ENCODE results near the gene CALHM6.

Gene CALHM6

DNA sequence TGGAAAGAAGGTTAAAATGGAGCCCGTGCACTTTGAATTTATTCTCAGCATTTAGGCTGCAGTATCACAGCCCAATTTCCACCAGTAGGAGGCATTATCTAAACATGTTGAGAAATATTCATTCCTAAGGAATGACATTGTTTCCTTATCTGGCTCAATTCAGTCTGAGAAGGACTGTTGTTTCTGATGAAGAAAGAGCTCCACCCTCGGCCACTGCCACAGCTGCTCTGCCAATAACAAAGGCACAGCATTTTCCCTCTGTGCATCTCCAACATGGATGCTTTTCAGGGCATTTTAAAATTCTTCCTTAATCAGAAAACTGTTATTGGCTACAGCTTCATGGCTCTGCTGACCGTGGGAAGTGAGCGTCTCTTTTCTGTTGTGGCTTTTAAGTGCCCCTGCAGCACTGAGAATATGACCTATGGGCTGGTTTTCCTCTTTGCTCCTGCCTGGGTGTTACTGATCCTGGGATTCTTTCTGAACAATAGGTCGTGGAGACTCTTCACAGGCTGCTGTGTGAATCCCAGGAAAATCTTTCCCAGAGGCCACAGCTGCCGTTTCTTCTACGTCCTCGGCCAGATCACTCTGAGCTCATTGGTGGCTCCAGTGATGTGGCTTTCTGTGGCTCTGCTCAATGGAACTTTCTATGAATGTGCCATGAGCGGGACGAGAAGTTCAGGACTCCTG, 50.4 kb downstream of the CALHM6 start, which contains the start of gene CALHM5:
TSS of gene CALHM5 (plus strand) at position 216 of the 687 bp plus-strand sequence. CDS start at position 274, 58 bp downstream.
- Histone ChIP-seq H3K27me3 (no peaks in the 10 kb centered on the region), H3K4me1 (peaks cover 0 to 28% (median 6%) of the 10 kb centered on the region in 4 donors), H3K36me3 (peaks cover 6 to 9% (median 7%) of the 10 kb centered on the region in 3 donors), H3K9me3 (no peaks in the 10 kb centered on the region), H3K27ac (peak within 1 kb of the TSS; percentile 83 to 92), H3K4me3 (peak within 1 kb of the TSS; percentile 55 to 63)
- TF ChIP-seq, protein P1, sequence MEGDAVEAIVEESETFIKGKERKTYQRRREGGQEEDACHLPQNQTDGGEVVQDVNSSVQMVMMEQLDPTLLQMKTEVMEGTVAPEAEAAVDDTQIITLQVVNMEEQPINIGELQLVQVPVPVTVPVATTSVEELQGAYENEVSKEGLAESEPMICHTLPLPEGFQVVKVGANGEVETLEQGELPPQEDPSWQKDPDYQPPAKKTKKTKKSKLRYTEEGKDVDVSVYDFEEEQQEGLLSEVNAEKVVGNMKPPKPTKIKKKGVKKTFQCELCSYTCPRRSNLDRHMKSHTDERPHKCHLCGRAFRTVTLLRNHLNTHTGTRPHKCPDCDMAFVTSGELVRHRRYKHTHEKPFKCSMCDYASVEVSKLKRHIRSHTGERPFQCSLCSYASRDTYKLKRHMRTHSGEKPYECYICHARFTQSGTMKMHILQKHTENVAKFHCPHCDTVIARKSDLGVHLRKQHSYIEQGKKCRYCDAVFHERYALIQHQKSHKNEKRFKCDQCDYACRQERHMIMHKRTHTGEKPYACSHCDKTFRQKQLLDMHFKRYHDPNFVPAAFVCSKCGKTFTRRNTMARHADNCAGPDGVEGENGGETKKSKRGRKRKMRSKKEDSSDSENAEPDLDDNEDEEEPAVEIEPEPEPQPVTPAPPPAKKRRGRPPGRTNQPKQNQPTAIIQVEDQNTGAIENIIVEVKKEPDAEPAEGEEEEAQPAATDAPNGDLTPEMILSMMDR (IDR thresholded peaks at IDR 0.05): peak; percentile 72 to 79
- peak; percentile 55 to 74 for DNase-seq
- intact Hi-C loops (cut with DNase I; ENCODE audit: low total_unique reads): loop anchor here (10.0 kb wide), 1 partner anchor 137 kb away; the partner anchor contains the start of gene DSE

DNA sequence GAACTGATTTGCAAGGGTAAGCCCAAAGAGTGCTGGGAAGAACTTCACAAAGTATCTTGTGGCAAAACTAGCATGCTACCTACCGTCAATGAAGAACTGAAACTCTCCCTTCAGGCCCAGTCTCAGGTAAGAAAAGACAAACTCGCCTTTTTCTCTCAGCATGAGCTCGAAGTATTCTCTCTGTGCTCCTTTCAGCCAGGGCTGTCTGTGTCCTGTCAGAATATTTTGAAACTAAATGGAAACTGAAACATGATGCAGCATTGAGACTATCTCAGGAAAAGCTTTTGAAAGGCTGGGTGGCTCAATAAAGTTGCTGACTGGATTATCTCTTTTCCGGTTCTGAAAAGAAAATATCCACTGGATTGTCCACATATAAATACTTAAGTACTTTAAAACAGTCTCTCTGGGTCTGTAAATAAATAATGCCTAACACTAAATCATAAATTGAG, 51.0 kb downstream of the CALHM6 start:
- Histone ChIP-seq H3K9me3 (no peaks in the 10 kb centered on the region), H3K4me1 (peaks cover 0 to 28% (median 6%) of the 10 kb centered on the region in 4 donors), H3K27ac (peak overlapping the region; percentile 83 to 92), H3K27me3 (no peaks in the 10 kb centered on the region), H3K36me3 (peaks cover 7 to 15% (median 11%) of the 10 kb centered on the region in 3 donors), H3K4me3 (peak overlapping the region; percentile 55 to 63)
- TF ChIP-seq, protein P1 (IDR thresholded peaks at IDR 0.05): no peak
- intact Hi-C loops (cut with DNase I; ENCODE audit: low total_unique reads): loop anchor here (10.0 kb wide), 1 partner anchor 137 kb away; the partner anchor contains the start of gene DSE
- no peak for DNase-seq

DNA sequence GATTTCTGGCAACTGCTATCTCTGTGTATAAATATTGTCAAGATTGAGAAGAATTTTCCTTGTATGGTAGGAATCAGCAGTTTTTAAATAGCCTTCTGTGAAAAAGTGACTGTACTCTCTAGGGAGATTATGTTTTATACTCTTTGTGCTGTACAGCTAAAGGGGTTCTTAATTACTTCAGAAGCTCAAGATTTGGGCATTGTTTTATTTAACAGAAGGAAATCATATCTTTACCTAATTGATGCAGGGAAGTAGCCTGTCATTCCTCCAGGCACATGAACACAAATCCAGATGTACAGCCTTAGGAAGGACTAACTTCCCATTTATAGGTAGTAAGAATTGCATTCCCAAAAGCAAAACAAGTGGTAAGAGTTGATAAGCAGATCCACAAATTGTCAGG, 51.6 kb downstream of the CALHM6 start:
- H3K27ac ChIP-seq: peak overlapping the region; percentile 83 to 92
- no peak for DNase-seq
- peaks cover 7 to 21% (median 11%) of the 10 kb centered on the region in 3 donors for H3K36me3 ChIP-seq
- peaks cover 0 to 28% (median 6%) of the 10 kb centered on the region in 4 donors for H3K4me1 ChIP-seq
- no peaks in the 10 kb centered on the region for H3K9me3 ChIP-seq
- peak overlapping the region; percentile 55 to 63 for H3K4me3 ChIP-seq
- TF ChIP-seq, protein P1 (IDR thresholded peaks at IDR 0.05): no peak
- intact Hi-C loops (cut with DNase I; ENCODE audit: low total_unique reads): loop anchor here (10.0 kb wide), 1 partner anchor 138 kb away; the partner anchor contains the start of gene DSE
- no peaks in the 10 kb centered on the region for H3K27me3 ChIP-seq
